Measurements from ENCODE around the gene AAR2.

GRCh38 chr20:36268440-36269342 lies 32.4 kb downstream of the AAR2 start:
- TF ChIP-seq SMC3 (IDR thresholded peaks at IDR 0.05; ENCODE audit: low read depth, low read length) (no peak), CTCF (IDR thresholded peaks at IDR 0.05) (no peak), MEF2A (IDR thresholded peaks at IDR 0.05; ENCODE audit: borderline replicate concordance, low read depth) (no peak)
- TF ChIP-seq, protein P1, sequence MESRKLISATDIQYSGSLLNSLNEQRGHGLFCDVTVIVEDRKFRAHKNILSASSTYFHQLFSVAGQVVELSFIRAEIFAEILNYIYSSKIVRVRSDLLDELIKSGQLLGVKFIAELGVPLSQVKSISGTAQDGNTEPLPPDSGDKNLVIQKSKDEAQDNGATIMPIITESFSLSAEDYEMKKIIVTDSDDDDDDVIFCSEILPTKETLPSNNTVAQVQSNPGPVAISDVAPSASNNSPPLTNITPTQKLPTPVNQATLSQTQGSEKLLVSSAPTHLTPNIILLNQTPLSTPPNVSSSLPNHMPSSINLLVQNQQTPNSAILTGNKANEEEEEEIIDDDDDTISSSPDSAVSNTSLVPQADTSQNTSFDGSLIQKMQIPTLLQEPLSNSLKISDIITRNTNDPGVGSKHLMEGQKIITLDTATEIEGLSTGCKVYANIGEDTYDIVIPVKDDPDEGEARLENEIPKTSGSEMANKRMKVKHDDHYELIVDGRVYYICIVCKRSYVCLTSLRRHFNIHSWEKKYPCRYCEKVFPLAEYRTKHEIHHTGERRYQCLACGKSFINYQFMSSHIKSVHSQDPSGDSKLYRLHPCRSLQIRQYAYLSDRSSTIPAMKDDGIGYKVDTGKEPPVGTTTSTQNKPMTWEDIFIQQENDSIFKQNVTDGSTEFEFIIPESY (IDR thresholded peaks at IDR 0.05; ENCODE audit: borderline replicate concordance, low read depth), result no peak

Measured in SK-N-SH (cell line).